Stimulated activated CD8-positive, alpha-beta memory T cell treated with anti-CD3 and anti-CD28 coated beads, Interleukin-4, amount 100 ng/mL, for 1 hour (primary cell): ENCODE measurements around the gene TDRD10.

ENCODE experiments used
- DNase-seq, 2 donors: peaks; one replicate each; pipeline ENCODE4 v3.0.0-alpha.2; 2020; ENCODE audit warnings: low read depth in 2 of 2, low spot score in 1 of 2

The TDRD10 gene

DNA sequence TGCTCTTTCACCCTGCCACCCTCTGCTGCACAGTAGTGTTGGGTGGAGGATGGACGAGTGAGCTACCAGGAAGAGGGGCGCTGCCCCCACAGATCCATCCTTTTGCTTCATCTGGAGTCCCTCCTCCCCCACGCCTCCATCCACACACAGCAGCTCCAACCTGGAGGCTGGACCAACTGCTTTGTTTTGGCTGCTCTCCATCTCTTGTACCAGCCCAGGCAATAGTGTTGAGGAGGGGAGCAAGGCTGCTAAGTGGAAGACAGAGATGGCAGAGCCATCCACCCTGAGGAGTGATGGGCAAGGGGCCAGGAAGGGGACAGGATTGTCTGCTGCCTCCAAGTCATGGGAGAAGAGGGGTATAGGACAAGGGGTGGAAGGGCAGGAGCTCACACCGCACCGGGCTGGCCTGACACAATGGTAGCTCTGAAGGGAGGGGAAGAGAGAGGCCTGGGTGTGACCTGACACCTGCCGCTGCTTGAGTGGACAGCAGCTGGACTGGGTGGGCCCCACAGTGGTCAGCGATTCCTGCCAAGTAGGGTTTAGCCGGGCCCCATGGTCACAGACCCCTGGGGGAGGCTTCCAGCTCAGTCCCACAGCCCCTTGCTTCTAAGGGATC is 74.0 kb downstream of the TDRD10 start:
- DNase-seq: no peak

DNA sequence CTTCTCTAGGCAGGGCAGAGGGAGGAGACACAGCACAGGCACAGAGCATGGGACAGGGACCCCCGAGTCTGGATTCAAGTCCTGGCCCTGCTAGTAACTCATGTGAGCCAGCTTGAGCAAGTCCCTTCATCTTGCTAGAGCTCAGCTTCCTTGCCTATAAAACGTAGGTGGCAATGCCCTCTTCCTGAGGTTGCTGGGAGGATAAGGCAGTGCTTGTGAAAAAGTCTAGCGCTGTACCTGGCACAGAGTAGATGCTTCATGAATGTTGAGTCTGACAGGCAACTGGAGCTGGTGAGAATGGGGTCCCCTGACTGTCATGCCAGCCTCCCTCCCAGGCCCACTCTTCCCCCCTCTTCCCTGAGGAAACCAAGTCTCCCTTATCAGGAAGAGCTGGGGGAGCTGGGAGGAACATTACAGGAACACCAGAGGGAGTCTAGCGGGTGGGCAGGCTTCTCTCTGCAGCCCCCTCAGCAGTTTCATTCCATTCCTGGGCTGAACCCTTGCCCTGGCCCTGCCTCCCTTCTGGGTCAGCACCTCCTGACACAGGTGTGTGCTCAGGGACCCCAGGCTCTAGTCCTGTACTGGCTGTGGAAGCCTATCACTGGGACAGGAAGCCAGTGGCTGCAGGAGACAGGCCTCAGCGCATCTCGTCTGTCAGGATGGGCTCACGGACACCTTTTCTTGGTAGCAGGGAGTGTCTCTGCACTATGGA is 75.5 kb downstream of the TDRD10 start:
- DNase-seq: no peak

DNA sequence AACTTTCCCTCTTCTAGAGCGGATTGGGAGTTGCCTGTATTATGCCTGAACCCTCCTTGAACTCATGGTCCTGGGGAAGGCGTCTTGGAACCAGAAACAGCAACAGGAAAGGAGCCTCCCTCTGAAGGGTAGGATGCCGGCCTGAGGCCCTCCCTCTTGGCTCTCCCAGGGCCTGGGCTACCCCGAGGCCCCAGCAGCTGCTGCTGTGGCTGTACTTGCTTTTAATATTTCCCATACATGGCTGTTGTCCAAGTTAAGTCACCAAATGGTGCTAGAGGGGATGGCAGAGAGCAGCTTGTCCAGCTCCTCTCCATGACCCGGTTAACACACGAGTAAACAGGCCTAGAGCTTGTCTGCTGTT is 76.0 kb downstream of the TDRD10 start:
- DNase-seq: no peak

DNA sequence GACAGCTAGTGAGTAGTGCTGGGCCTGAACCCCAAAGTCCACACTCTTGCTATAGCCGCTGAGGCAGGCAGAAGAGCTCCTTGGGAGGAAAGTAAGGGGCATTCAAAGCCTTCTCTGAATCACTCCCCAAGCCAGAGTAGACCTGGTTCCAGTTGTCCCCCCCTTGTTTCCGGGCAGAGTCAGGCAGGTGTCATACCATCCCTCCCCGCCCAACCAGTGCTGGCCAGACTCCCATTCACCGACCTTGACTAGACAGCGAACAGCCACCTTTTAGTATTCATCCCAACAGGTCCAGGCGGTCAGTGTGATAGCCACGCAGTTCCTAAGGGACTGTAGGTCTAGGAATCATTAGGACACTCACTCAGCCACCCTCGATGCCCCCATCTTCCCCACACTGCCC is 77.4 kb downstream of the TDRD10 start:
- DNase-seq: no peak

DNA sequence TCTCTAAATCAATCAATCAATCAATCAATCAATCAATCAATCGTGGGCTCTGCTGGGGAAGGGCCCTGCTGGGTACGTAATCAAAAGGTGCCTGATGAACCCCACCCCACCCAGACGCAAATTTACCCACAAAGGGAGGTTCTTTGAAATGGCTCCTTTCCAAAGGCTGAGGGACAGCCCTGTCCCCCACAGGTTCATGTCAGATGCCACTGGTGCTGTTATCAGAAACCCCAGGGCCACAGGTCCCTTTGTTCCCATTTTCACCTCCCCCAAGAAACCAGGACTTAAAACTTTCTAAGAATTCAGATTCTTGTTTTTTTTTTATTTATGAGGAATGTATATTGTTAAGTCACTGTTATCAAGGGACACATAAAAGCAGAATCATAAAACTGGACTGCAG is 79.7 kb downstream of the TDRD10 start:
- no peak for DNase-seq

DNA sequence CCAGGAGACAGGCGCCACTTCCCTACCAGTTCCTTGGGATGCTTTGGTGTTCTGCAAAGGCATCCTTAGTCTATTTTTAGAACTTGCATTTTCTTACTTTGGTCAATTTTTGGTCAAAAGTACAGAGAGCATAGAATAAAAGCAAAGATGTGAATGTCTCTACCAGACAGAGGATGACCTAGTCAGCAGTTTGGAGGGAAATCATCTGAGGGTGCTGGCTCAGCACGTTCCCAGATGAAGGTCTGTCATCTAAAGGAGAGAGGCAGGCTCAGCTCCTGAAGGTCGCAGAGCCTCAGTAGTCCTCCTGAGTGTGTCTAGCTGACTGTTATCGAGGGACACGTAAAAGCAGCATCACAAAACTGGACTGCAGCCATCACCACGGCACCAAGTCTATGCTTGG is 80.9 kb downstream of the TDRD10 start:
- no peak for DNase-seq

DNA sequence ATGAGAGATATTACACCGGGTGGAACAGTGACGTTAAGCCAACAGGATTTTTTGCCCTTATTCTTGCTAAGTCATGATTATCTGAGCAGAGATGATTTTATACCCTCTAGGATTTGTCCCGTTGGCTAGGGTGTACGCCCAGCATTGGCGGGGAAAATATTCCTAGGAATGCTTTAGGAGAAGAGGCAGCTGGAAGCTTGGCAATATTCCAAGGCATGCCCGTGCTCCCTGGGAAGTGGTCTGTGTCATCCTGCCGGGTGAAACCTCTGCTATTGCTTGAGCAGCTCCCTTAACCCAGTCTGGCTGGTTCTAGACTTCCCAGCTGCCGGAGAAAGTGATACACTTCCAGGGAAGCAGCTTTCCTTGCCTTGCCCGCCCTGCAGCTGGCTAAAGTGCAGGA is 81.8 kb downstream of the TDRD10 start:
- no peak for DNase-seq

DNA sequence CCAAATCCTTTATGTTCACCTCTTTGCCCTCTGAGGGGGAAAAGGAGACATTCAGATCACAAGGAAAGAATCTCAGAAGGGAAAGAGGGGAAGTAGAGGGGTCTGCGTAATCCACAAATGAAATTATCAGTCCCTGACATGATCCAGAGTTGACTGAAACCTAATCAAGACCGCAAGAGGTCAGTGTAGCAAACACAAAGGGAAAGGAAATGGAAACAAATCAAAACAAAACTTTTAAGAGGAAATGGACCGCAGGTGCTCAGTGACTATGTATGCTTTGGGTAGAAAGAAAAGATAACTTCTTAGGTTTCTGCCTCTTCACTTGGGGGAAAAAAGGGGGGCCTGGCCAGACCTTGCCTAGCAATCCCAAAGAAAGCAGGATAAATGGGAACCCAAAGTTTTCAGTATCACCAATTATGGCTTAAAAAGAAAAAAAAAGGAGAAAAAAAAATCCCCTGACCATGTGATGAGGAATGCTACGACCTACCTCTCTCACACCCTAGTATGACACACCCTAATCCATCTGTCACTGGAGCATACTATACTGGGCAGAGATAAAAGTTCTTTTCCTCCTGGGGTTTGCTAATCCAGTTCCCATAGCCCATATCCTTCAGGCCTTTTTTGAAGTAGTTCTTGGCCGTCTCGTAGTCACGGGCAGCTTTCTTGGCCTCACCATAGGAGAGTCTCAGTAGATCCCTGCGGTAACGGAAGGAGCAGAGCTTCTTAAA is 82.4 kb downstream of the TDRD10 start:
- DNase-seq: no peak

DNA sequence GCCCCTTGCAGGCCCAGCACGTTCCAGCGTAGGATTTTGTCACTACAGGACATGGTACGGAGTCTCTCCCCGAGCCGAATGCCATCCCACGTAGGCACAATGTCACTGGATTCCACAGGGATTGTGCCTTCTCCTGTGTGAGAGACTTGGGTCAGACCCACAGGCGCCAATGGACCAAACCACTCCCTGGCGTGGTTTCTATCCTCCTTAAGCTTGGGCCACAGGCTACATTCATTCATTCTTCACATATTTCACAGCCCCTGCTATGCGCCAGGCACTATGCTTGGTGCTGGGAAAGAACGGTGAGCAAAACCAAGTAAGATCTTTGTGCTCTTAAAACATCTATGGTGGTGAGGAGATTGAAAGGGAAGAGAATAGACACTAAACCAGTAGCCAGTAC is 84.2 kb downstream of the TDRD10 start:
- DNase-seq: no peak

DNA sequence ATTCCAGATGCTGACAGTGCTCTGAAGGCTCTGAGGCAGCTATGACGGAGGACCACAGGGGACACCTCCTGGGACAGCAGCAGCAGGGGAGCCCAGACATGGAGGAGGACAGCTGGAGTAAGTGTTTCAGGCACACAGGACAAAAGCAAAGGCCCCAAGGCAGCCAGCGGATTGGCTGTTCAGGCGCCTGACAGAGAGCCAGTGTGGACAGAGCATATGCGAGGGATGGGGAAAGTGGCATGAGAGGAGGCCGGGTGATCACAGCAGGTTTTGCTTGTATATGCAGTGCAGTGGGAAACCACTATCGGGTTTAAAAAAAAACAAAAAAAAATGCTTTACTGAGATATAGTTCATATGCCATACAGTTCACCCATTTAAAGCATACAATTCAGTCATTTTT is 84.6 kb downstream of the TDRD10 start:
- no peak for DNase-seq

DNA sequence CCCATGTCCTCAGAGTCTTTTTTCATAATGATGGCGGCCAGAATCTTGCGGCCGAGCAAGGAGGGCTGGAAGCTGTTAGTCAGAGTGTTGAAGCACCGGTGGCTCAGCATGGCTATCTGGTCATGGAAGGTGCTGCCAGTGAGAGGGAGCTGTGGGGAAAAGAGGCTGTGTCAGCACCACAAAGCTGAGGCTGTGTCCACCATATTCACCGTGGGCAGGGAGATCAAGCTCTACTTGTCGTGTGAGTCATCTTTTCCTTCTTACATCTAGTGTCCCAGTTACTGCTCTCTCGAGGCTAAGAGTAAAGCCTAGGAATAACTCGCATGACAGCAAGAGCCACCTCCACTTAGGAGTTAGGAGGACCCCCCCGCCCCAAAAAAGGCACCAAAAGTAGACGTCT is 87.8 kb downstream of the TDRD10 start:
- no peak for DNase-seq

DNA sequence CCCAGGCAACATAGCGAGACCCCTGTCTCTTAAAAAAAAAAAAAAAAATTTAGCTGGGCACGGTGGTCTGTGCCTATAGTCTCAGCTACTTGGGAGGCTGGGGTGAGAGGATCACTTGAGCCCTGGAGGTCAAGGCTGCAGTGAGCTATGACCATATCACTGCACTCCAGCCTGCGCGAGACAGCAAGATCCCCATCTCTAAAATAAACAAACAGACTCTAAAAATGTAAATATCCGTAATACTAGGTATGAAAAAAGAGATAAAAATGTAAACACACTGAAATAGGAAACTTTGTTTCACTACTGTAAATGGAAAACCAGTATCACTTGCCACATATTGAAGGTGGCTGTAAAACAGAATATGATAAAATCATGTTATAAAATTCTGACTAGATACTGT is 88.7 kb downstream of the TDRD10 start:
- DNase-seq: no peak

DNA sequence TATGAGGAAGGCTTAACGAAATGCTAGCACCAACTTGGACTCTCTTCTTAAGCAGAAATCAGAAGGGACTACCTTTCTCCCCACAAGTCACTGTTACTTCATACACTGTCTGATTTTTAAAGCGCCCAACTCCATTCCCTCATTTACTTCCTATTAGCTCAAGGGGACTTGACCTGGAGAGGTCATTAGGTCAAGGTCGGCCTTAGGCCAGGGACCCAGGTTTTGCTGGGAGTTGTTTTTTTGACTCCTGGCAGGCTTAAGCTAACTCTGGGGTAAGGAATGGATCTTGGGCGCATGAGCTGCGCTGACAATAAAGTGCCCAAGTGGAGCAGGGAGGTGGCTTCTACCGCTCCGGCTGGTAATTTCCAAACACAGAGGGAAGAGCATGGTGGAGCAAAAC is 89.2 kb downstream of the TDRD10 start:
- no peak for DNase-seq

DNA sequence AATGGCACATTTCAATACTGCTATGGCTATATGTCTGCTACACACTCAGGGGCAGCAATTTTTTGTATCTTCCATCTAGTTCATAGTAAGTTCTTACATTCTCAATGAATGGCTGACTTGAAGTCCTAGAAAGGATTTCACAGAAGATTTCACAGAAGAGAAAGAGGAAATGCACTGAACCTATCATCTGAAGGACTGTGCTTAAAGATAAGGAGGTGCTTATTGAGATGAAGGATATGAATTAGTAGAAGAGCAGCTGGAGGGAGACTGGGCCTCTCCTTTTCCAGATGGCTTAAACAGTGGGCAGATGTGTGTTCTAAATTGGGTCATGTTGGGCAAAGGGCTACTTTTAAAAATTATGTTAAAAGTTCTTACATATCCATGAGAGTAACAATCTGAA is 91.4 kb downstream of the TDRD10 start:
- no peak for DNase-seq

DNA sequence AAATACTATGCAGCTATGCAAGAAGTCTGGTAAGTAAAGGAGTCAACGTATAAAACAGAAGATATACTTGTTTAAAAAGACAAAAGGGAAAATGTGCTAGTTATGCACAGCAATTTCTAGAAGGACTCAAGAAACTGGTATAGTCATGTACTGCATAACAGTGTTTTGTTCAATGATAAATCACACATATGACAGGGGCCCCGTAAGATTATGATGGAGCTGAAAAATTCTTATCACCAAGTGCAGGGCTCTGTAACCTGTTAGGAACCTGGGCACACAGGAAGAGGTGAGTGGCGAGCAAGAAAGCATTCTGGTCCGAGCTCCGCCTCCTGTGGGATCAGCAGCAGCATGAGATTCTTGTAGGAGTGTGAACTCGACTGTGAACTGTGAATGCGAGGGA is 92.8 kb downstream of the TDRD10 start:
- DNase-seq: no peak

DNA sequence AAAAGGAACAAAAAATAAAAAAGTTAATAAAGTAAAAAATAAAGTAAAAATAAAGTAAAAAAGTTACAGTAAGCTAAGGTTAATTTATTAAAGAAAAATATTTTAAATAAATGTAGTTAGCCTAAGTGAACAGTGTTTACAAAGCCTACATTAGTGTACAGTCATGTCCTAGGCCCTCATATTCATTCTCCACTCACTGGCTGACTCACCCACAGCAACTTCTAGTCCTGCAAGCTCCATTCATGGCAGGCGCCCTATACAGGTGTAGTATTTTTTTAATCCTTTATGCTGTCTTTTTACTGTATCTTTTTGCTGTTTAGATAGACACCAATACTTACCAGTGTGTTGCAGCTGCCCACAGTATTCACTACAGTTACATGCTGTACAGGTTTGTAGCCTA is 93.6 kb downstream of the TDRD10 start:
- DNase-seq: no peak
